ENCODE data around the gene PRM2. TPM values are rescaled to one million over a fixed set of nuclear protein-coding genes. Genes with fewer than 3 reads are reported as not detected.

PRM2 gene
- total RNA-seq, 1 donor from 2014 or later = not detected

- Histone ChIP-seq H3K4me3 (no peak overlapping the region), H3K36me3 (no peaks in the 10 kb centered on the region), H3K4me1 (no peaks in the 10 kb centered on the region), H3K9me3 (no peaks in the 10 kb centered on the region), H3K27me3 (no peaks in the 10 kb centered on the region), H3K27ac (no peak overlapping the region)
- DNase-seq (ENCODE audit: low spot score in 2 of 2) = no peak
- intact Hi-C loops (cut with DNase I) = no loop called here
- TF ChIP-seq CTCF (IDR thresholded peaks at IDR 0.05) = no peak
These were observed 4.7 kb downstream of the PRM2 start for GRCh38 chr16:11271610-11272009.

- no peak for DNase-seq (ENCODE audit: low spot score in 2 of 2)
- H3K4me1 ChIP-seq = no peaks in the 10 kb centered on the region
- intact Hi-C loops (cut with DNase I) = no loop called here
These were observed 5.6 kb downstream of the PRM2 start for GRCh38 chr16:11270602-11271162.

GRCh38 chr16:11268921-11269375 lies 7.3 kb downstream of the PRM2 start, which contains the start of gene TNP2:
TNP2 (minus strand) TSS chr16:11269325; CDS start chr16:11269262, 63 bp downstream.
- H3K9me3 ChIP-seq = no peaks in the 10 kb centered on the region
- intact Hi-C loops (cut with DNase I) = no loop called here

More at GRCh38 chr16:11270602-11271162, 5.6 kb downstream of the PRM2 start:
- no peak for TF ChIP-seq CTCF (IDR thresholded peaks at IDR 0.05)
- Histone ChIP-seq H3K9me3 (no peaks in the 10 kb centered on the region), H3K36me3 (no peaks in the 10 kb centered on the region), H3K27me3 (no peaks in the 10 kb centered on the region), H3K4me3 (no peak overlapping the region), H3K27ac (no peak overlapping the region)

GRCh38 chr16:11265124-11265523 lies 11.2 kb downstream of the PRM2 start:
- no peaks in the 10 kb centered on the region for H3K27me3 ChIP-seq
- no peak for DNase-seq (ENCODE audit: low spot score in 2 of 2)
- no peaks in the 10 kb centered on the region for H3K4me1 ChIP-seq
- no peaks in the 10 kb centered on the region for H3K9me3 ChIP-seq
- no peak overlapping the region for H3K4me3 ChIP-seq
- H3K27ac ChIP-seq = no peak overlapping the region
- H3K36me3 ChIP-seq = no peaks in the 10 kb centered on the region
- intact Hi-C loops (cut with DNase I) = no loop called here
- TF ChIP-seq CTCF (IDR thresholded peaks at IDR 0.05) = no peak

More at GRCh38 chr16:11268921-11269375, 7.3 kb downstream of the PRM2 start, which contains the start of gene TNP2:
- no peak within 1 kb of the TSS for H3K4me3 ChIP-seq
- no peaks in the 10 kb centered on the region for H3K4me1 ChIP-seq
- TF ChIP-seq CTCF (IDR thresholded peaks at IDR 0.05) = no peak
- no peak for DNase-seq (ENCODE audit: low spot score in 2 of 2)
- H3K27ac ChIP-seq = no peak within 1 kb of the TSS
- H3K27me3 ChIP-seq = no peaks in the 10 kb centered on the region
- H3K36me3 ChIP-seq = no peaks in the 10 kb centered on the region

- Histone ChIP-seq H3K27ac (no peak overlapping the region), H3K4me3 (no peak overlapping the region), H3K4me1 (peaks cover 0 to 1% of the 10 kb centered on the region in 2 donors), H3K36me3 (no peaks in the 10 kb centered on the region), H3K27me3 (no peaks in the 10 kb centered on the region), H3K9me3 (no peaks in the 10 kb centered on the region)
- intact Hi-C loops (cut with DNase I) = no loop called here
- no peak for TF ChIP-seq CTCF (IDR thresholded peaks at IDR 0.05)
- DNase-seq (ENCODE audit: low spot score in 2 of 2) = no peak
These were observed 12.0 kb downstream of the PRM2 start for GRCh38 chr16:11264155-11264832.

Data from ascending aorta (tissue), 2 donors.